ENCODE results near the gene GRIA4.

GRIA4 gene

DNA sequence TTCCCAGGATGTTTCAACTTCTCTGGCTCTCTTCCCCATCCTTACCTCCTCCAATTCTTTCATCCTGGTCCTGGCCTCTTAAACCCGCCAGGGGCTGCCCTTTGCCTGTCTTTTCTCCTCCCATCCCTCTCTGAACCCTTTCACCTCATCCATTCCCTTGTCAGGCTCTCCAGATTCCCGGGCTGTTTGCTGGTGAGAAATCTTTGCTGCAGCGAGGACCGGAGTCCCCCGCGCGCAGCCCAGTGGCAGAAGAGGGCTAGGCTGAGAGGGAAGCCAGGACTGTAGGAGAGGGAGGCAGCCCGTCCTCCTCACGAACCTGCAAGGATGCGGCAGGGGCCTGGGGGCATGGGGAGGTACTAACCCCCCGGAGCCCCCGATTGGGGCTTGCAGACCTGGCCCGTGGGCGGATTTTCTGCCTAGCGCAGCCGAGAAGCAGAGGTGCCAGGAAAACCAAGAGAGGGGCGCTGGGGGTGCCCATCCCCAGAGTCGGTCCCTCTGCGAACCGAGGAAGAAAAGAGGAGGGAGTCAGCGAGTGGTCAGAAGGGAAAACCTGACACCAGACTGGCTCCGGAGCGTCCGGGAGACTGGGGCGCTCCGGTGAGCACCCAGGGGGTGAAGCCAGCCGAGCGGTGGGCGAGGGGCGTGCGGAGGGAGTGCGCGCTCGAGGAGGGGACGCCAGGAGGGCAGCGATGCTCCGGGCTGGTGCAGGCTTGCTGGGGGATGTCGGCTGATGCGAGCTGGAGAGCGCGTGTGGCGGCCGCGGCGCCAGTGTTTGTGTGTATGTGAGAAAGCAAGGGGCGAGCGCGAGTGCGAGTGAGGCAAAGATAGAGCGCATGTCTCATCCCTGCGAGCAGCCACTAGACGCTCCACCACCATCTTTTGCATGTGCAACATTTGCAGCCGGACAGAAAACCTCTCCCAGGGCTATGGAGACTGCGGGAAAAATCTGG lies at the start of gene GRIA4:
Gene GRIA4, plus strand, starts transcription at position 242 of the 950 bp plus-strand sequence. CDS start 925 bp downstream, outside the sequence.
- peak; percentile 59 for DNase-seq (ENCODE audit: low spot score)

DNA sequence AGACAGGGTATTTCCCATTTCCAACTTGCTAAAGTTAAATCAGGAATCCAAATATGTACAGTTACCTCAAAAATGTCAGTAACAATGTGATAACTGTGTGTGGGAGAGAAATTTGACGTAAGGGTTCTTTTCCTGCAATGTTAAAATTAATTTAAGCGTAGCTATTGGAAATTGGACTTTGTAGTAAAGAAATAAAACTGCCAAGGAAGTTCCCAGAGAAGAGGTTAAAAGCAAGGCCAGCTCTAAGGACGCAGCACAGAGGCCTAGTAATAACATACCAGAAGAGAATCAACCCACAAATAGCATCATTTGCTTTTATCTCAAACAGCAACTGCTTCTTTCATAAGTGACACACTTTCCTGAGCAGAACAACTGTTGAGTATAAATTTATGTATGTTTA lies 36.8 kb upstream of the GRIA4 start:
- no peak for DNase-seq (ENCODE audit: low spot score)

GRCh38 chr11:105574974-105575373 lies 34.9 kb upstream of the GRIA4 start:
- DNase-seq (ENCODE audit: low spot score): no peak

- DNase-seq (ENCODE audit: low spot score): no peak
Measured at GRCh38 chr11:105577641-105578040, 32.2 kb upstream of the GRIA4 start.

GRCh38 chr11:105579111-105579510 lies 30.8 kb upstream of the GRIA4 start:
- DNase-seq (ENCODE audit: low spot score): no peak

- no peak for DNase-seq (ENCODE audit: low spot score)
Measured at GRCh38 chr11:105582497-105582896, 27.4 kb upstream of the GRIA4 start.

GRCh38 chr11:105588001-105588400 lies 21.9 kb upstream of the GRIA4 start:
- peak; percentile 19 for DNase-seq (ENCODE audit: low spot score)

- no peak for DNase-seq (ENCODE audit: low spot score)
Measured at GRCh38 chr11:105589346-105589745, 20.5 kb upstream of the GRIA4 start.

DNA sequence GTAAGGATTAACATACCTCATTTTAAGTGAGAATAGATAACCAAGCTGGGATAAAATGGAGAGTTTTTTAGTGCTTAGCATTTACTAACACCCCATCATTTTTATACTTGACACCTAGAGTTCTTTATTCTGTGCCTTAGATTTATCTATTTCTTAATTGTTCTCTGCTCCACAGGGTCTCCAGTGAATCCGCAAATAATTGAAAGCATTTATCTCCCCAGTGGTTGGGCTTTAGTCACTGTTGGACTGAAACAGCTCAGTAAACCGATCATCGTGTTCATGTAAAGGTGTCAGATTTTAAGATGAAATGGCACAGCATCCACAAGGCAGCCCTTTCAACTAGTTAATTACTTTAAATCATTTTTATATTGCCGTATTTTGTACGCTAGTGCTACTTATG lies 17.8 kb upstream of the GRIA4 start:
- no peak for DNase-seq (ENCODE audit: low spot score)

GRCh38 chr11:105598371-105598770 lies 11.5 kb upstream of the GRIA4 start:
- no peak for DNase-seq (ENCODE audit: low spot score)

- DNase-seq (ENCODE audit: low spot score): no peak
Measured at GRCh38 chr11:105603156-105603555, 6.7 kb upstream of the GRIA4 start.

DNA sequence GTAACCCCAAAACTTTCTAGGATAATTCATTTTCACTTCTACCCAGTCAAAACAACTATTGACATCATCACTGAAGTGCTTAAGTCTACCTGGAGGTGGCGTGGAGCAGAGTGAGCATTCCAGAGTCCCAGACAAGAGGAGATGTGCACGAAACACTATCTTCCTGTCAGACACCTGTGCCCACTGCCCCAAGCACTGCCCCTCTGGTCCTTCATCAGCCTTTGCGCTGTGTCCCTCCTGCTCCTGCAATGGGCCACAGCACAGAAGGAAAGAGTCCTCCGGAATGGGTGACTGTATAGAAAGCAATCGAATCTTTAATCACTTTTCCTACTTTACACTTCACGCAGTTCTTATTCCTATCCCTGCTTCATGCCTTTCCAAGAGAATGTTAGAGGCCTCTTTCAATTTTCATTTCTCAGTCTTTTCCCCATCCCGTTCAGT lies 512 bp upstream of the GRIA4 start:
- peak; percentile 29 for DNase-seq (ENCODE audit: low spot score)

GRCh38 chr11:105610871-105611571 lies 1.1 kb downstream of the GRIA4 start:
- DNase-seq (ENCODE audit: low spot score): no peak

DNA sequence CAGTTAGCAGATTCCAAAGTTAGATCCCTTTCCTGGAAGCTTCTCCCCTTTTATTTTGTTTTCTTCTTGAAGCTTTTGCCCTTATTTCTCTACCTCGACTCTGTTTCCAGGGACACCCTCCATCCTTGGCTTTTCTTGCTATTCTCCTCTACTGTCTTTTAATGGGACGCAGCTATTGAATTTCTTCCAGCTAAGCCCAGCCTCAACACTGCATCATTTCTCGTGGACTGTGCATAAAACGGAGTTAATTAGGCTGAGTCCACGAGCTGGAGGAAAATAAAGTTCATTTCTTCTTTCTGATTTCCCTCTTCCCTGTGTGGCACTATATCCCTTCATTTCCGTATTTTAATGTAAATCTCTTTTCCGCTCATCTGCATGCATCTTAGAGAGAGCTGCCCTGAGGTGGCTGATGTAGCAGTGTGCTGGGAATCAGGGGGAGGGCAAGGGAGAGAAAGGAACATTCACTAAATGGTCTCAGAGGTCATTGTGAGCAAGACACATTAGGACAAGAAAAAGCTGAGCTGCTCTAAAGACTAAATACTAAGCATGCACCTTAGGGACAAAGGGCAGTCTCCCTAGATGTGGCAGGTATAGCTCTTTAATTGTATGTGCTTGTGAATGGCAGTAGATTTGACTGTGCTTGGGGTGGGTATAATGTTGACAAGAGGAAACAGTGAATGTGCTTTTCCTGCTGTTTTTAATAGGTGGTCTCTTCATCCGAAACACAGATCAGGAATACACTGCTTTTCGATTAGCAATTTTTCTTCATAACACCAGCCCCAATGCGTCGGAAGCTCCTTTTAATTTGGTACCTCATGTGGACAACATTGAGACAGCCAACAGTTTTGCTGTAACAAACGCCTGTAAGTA lies 1.9 kb downstream of the GRIA4 start:
- no peak for DNase-seq (ENCODE audit: low spot score)

- no peak for DNase-seq (ENCODE audit: low spot score)
Measured at GRCh38 chr11:105612771-105613170, 2.9 kb downstream of the GRIA4 start.

DNA sequence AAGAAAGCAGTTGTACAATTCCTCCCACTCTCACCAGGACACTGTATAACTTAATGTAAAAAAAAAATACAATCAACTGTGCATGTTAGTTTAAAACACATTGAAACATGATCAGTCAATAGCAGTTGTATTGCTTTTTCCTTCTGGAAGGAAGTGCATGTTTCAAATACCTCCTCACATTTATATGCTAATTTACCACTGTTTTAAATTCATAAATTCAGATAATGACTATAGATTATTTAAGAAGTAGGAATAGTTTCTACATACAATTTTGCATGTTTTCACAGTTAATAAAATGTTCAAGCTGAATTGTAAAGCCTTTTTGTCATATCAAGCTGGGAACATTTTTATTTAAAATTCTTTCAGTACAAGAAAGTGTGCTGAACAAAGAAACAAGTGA lies 3.3 kb downstream of the GRIA4 start:
- DNase-seq (ENCODE audit: low spot score): no peak

DNA sequence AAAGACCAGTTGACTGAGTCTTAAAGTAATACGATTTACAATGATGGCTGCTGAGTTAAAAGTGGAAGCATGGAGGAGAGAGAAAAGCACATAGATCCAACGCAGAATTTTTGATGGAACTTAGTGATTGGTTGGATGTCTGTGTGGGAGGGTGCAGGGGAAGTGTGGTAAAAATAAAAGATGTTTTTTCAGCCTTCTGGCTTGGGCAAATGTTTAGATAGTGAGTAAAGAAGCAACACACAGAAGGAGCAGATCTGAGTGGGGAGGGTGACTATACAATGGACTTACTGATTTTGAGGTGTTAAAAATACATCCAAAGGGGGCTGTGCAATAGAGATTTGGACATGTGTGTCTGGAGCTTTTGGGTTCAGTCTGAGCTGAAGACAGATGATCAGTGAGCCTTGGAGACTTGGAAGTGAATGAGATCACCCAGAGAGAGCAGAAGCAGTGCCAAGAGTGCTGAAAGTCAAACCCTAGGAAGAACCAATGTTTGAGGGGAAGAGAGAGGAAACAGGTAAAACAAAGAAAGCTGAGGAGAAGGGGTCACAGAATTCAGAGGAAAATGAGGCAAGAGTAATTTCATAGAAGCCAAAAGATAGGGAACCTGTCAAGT lies 8.6 kb downstream of the GRIA4 start:
- DNase-seq (ENCODE audit: low spot score): no peak

DNA sequence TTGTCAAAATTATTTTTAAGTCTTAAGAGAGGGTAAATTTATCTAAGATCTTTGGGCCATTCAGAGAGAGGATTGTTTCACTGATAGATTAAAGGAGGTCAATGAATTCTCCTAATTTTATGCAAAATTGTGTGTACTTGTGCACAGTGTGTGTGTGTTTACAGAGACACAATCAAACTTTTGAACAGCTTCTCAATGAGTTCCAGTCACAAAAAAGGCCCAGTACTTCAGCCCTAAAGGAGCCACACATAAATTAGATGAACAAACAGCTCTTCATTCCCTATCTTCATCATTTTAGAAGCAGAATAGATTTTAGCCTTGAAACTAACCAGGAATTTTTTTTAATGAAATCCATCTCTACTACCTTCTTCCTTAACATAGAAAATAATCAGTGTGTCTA lies 9.7 kb downstream of the GRIA4 start:
- DNase-seq (ENCODE audit: low spot score): no peak

- DNase-seq (ENCODE audit: low spot score): no peak
Measured at GRCh38 chr11:105622016-105622415, 12.1 kb downstream of the GRIA4 start.

GRCh38 chr11:105632316-105632715 lies 22.4 kb downstream of the GRIA4 start:
- no peak for DNase-seq (ENCODE audit: low spot score)

GRCh38 chr11:105635466-105635865 lies 25.6 kb downstream of the GRIA4 start:
- no peak for DNase-seq (ENCODE audit: low spot score)

DNA sequence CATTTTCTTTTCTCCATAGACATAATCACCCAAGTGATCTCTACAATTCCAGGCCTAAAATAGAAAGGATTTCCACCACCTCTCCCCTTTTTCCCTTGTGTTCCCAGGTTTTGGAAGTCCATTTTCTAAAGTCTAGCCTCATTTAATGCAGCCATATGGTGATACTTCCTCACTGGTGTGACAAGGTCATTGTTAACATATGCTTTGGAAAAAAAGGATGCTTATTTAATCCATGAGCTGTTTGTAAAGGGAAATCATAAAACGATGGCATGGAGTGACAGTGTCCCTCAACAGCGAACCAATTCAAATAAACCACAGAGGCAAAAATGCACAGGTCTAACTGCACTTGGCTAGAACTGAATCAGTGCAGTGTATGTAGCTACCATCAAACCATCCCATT lies 26.6 kb downstream of the GRIA4 start:
- DNase-seq (ENCODE audit: low spot score): no peak
